Transverse colon (tissue), 3 donors: ENCODE data around the gene PACSIN1.

Experiments used
- EP300 ChIP-seq: sonication (generic); formaldehyde crosslinking; IDR thresholded peaks from one replicate; pipeline ENCODE4 v1.6.1; 2017; ENCODE audit warnings: antibody characterized with exemption, low read depth
- TF ChIP-seq, protein P1 (sequence below), 5 experiments: fragments of 200-600 bp in 3 of 5; fragments of 450-650 bp in 2 of 5; sonication (generic) in 3 of 5; IDR thresholded peaks; 1 replicate in 2 of 5; 2 replicates in 3 of 5; pipeline ENCODE4 v1.5.1; 2016 to 2017; ENCODE audit warnings: antibody characterized with exemption in 5 of 5, inconsistent platforms in 3 of 5, mild to moderate bottlenecking in 2 of 5, moderate library complexity in 1 of 5

DNA sequence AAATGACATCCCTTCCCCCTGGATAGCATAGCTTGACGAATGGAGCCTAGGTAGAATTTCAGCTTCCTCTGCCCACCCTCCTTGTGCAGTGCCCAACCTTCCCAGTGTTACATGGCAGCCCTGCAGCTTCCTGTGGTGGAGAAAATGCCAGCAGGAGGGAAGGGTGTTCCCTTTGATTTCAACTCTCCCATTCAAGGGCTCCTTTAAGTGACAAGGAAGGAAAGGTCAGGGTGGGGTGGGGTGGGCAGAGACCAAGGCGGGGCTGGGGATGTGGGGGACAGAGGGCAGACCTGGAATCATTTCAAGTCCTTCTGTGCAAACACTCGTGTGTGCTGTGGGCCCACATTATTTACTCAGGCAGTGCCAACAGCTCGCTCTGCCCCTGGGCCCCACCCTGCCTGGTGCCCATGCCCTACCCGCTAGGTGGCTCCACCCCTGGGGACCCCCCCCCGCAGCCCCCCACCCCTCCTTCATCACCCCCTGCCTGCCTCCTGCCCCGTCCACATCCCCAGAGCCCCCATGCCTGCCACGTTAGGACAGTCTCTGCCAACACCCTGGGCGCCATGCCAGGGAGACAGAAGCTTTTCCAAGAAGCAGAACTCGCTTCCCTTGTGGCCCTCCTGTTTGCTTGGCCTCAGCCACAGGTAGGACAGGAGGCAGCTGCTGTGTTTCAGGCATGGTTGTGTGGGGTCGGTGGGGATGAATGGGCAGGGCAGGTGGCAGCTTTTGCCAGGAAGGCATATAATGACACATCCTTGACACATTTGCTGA, 80.9 kb downstream of the PACSIN1 start:
- TF ChIP-seq, protein P1, sequence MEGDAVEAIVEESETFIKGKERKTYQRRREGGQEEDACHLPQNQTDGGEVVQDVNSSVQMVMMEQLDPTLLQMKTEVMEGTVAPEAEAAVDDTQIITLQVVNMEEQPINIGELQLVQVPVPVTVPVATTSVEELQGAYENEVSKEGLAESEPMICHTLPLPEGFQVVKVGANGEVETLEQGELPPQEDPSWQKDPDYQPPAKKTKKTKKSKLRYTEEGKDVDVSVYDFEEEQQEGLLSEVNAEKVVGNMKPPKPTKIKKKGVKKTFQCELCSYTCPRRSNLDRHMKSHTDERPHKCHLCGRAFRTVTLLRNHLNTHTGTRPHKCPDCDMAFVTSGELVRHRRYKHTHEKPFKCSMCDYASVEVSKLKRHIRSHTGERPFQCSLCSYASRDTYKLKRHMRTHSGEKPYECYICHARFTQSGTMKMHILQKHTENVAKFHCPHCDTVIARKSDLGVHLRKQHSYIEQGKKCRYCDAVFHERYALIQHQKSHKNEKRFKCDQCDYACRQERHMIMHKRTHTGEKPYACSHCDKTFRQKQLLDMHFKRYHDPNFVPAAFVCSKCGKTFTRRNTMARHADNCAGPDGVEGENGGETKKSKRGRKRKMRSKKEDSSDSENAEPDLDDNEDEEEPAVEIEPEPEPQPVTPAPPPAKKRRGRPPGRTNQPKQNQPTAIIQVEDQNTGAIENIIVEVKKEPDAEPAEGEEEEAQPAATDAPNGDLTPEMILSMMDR (IDR thresholded peaks at IDR 0.05): no peak
- TF ChIP-seq EP300: no peak
